Measurements from ENCODE around the gene ASXL2.

ASXL2 gene

DNA sequence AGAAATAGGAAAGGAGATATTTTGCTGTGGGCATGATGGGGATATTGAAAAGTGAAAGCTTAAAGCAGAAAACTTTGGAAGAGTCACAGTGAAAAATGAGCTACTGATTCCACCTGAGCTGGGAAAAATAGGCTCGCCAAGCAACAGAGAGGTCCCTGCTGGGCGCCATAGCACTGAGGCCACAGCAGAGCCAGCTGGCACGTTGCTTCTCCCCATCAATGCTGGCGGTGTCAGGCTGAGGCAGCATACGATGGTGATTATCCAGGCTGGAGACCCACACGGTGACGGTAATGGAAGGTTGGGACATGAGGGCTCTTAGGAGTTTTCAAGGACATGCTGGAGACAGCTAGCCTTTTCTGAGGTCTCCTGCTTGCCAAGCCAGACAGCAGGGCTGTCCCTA is 179.1 kb downstream of the ASXL2 start:
- H3K4me3 ChIP-seq (ENCODE audit: control insufficient read depth, low read depth, low read length): no peak overlapping the region
- TF ChIP-seq, protein P1, sequence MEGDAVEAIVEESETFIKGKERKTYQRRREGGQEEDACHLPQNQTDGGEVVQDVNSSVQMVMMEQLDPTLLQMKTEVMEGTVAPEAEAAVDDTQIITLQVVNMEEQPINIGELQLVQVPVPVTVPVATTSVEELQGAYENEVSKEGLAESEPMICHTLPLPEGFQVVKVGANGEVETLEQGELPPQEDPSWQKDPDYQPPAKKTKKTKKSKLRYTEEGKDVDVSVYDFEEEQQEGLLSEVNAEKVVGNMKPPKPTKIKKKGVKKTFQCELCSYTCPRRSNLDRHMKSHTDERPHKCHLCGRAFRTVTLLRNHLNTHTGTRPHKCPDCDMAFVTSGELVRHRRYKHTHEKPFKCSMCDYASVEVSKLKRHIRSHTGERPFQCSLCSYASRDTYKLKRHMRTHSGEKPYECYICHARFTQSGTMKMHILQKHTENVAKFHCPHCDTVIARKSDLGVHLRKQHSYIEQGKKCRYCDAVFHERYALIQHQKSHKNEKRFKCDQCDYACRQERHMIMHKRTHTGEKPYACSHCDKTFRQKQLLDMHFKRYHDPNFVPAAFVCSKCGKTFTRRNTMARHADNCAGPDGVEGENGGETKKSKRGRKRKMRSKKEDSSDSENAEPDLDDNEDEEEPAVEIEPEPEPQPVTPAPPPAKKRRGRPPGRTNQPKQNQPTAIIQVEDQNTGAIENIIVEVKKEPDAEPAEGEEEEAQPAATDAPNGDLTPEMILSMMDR (conservative IDR thresholded peaks at IDR 0.05; ENCODE audit: control insufficient read depth, insufficient read depth, low read depth, low read length): no peak
- no peak for DNase-seq (ENCODE audit: low read depth)

DNA sequence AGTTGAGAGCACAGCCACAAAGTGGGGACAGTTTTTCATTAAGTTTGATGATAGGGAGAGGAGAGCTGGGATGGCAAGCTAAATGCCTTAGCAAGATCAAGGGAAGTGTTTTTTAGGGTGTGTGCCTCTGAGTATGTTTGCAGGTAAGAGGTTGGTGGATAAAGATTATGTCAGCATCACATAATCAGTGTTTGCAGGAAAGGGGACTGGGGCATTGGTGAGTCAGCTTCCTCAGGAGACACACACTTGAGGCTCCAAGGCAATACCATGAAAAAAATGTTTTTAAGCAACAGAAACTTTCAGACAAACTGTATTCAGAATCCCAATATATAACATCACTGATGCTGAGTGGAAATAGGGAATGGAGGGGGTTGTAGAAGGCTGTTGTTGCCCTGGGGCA is 179.5 kb downstream of the ASXL2 start:
- TF ChIP-seq, protein P1 (conservative IDR thresholded peaks at IDR 0.05; ENCODE audit: control insufficient read depth, insufficient read depth, low read depth, low read length): no peak
- DNase-seq (ENCODE audit: low read depth): no peak
- no peak overlapping the region for H3K4me3 ChIP-seq (ENCODE audit: control insufficient read depth, low read depth, low read length)

DNA sequence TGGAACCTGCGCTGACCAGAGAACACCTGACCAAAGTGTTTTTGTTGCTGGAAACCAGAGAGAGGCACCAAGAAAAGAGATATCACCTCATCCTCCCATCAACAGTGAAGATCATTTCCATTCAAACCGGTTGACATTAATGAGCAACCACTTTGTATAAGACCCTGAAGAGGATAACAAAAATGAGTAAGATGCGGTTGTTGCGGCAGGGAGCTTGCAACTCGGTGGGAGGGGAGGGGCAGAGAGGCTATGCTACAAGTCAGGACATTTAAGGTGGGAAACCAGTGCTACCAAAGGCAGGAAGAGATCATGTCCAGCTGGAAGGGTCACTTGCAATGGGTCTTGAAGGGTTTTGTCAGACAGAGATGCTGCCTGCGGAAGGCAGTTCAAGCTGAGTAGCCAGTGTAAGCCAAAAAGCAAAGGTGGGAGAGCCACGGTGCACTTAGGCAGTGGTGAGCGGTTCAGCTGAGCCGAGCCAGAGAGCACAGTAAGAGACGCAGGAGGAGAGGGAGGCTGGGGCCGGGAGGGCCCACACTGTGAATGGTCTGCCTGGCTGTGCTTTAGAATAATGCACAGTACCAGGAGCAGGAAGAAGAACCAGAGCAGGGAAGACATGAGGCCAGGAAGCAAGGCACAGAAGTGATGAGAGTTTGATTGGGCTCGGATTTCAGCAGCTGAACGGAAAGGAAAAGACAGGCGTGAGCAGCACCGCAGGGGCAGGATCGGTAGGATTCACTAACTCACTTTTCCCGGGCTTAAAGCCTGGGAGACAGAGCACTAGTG is 180.5 kb downstream of the ASXL2 start:
- TF ChIP-seq, protein P1 (conservative IDR thresholded peaks at IDR 0.05; ENCODE audit: control insufficient read depth, insufficient read depth, low read depth, low read length): no peak
- DNase-seq (ENCODE audit: low read depth): no peak
- H3K4me3 ChIP-seq (ENCODE audit: control insufficient read depth, low read depth, low read length): no peak overlapping the region

DNA sequence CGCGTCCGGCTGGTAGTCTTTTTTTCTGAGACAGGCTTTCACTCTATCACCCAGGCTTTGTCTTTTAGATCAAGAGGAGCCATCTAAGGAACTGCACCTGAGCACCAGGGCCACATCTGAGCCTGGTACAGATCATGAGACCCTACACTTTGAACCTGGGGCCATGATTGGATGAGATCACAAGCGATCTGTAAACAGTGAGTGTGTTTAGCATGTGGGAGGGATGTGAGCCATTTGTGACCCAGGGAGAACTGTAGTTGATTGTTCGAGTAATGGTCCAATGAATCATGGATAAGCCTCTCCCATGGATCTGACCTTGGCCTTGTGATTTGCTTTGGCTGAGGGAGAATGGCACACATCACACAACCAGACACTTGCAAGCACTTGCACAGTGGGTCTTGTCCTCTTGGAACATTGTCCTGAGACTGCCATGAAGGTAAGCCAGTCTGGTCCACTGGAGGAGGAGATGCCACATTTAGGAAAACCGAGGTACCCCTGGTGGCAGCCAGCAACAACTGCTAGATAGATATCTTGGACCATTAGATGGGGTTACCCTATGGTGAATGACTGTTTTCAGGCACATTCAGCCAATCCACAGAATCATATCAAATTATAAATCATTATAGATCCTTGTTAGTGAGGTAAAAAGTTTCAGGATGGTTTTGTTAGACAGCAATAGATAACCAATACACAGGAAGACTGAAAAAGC is 185.4 kb downstream of the ASXL2 start:
- TF ChIP-seq, protein P1 (conservative IDR thresholded peaks at IDR 0.05; ENCODE audit: control insufficient read depth, insufficient read depth, low read depth, low read length): no peak
- no peak overlapping the region for H3K4me3 ChIP-seq (ENCODE audit: control insufficient read depth, low read depth, low read length)
- no peak for DNase-seq (ENCODE audit: low read depth)

DNA sequence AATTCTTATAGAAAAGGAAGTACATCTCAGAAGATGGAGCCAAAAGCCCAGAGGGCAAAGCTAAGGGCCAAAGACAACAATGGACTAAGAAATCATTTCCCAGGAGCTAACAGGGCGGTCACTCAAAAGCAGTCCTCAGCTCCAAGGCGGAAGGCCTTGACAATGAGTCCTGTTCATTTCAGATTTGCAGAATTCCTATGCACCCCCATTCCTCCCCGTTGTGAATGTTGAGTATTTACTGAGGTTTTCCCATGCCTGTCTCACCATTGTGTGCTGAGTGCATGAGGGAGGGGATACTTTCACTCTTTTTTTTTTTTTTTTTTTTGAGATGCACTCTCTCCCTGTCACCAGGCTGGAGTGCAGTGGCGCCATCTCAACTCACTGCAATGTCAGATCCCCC is 186.1 kb downstream of the ASXL2 start:
- TF ChIP-seq, protein P1 (conservative IDR thresholded peaks at IDR 0.05; ENCODE audit: control insufficient read depth, insufficient read depth, low read depth, low read length): no peak
- no peak overlapping the region for H3K4me3 ChIP-seq (ENCODE audit: control insufficient read depth, low read depth, low read length)
- DNase-seq (ENCODE audit: low read depth): no peak

DNA sequence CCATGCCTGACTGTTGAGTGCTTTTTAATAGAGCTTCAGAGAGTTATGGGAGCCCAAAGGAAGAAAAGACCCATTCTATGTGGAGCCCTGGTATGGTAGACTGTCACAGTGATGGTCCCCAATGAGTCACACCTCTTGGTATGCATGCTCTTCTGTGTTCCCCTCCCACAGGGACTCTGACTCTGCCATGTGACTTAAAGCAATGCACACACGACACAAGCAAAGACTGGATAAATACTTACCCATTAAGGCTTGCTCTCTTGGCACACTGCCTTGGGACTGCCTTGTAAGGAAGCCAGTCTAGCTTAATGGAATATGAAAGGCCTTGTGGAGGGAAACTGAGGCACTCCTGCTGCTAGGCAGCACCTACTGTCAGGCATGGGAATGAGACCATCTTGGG is 188.2 kb downstream of the ASXL2 start:
- DNase-seq (ENCODE audit: low read depth): no peak
- H3K4me3 ChIP-seq (ENCODE audit: control insufficient read depth, low read depth, low read length): no peak overlapping the region
- TF ChIP-seq, protein P1 (conservative IDR thresholded peaks at IDR 0.05; ENCODE audit: control insufficient read depth, insufficient read depth, low read depth, low read length): no peak
